IPS-18c (cell line): Measurements from ENCODE around the gene ARRDC2.
"Not testable (repeated sequence)": the region's sequence is repeated elsewhere in the genome, so short reads cannot be mapped to it uniquely, and the experiment has no call there.

Experiments
- H3K4me3 ChIP-seq: 2 replicates; pipeline ENCODE4 v1.7.0; 2013; ENCODE audit warnings: low read depth, mild to moderate bottlenecking, low read length, moderate library complexity; ENCODE audit not compliant: insufficient read depth
- H3K9me3 ChIP-seq: one replicate; pipeline ENCODE4 v1.6.1; 2013; ENCODE audit warnings: mild to moderate bottlenecking, low read length, moderate library complexity; ENCODE audit not compliant: control insufficient read depth, insufficient read depth

Gene ARRDC2

GRCh38 chr19:18007044-18007916 is 690 bp upstream of the ARRDC2 start:
- Histone ChIP-seq H3K4me3 (peak overlapping the region; percentile 64), H3K9me3 (peaks cover under 1% of the 10 kb centered on the region)

GRCh38 chr19:18008814-18009213 is 844 bp downstream of the ARRDC2 start:
- Histone ChIP-seq H3K4me3 (no peak overlapping the region), H3K9me3 (no peaks in the 10 kb centered on the region)

- H3K4me3 ChIP-seq = no peak overlapping the region
- no peaks in the 10 kb centered on the region for H3K9me3 ChIP-seq
These were observed 1.6 kb downstream of the ARRDC2 start for GRCh38 chr19:18009412-18010066.

- H3K4me3 ChIP-seq = no peak overlapping the region
- no peaks in the 10 kb centered on the region for H3K9me3 ChIP-seq
These were observed 2.2 kb downstream of the ARRDC2 start for GRCh38 chr19:18010149-18010548.

GRCh38 chr19:18013210-18014111 is 5.5 kb downstream of the ARRDC2 start:
- Histone ChIP-seq H3K4me3 (no peak overlapping the region), H3K9me3 (no peaks in the 10 kb centered on the region)

- no peak overlapping the region for H3K4me3 ChIP-seq
- H3K9me3 ChIP-seq = no peaks in the 10 kb centered on the region
These were observed 6.2 kb downstream of the ARRDC2 start for GRCh38 chr19:18014197-18014596.

GRCh38 chr19:18016209-18016910 is 8.4 kb downstream of the ARRDC2 start:
- Histone ChIP-seq H3K9me3 (no peaks in the 10 kb centered on the region), H3K4me3 (no peak overlapping the region)

- Histone ChIP-seq H3K9me3 (no peaks in the 10 kb centered on the region), H3K4me3 (no peak overlapping the region)
These were observed 9.5 kb downstream of the ARRDC2 start for GRCh38 chr19:18017275-18018083.

GRCh38 chr19:18020212-18021085 is 12.5 kb downstream of the ARRDC2 start:
- Histone ChIP-seq H3K9me3 (no peaks in the 10 kb centered on the region), H3K4me3 (no peak overlapping the region)

- Histone ChIP-seq H3K4me3 (no peak overlapping the region), H3K9me3 (no peaks in the 10 kb centered on the region)
These were observed 13.3 kb downstream of the ARRDC2 start for GRCh38 chr19:18021121-18021755.

GRCh38 chr19:18023622-18024251 is 15.8 kb downstream of the ARRDC2 start:
- no peaks in the 10 kb centered on the region for H3K9me3 ChIP-seq
- H3K4me3 ChIP-seq = no peak overlapping the region

GRCh38 chr19:18027151-18027550 is 19.2 kb downstream of the ARRDC2 start:
- Histone ChIP-seq H3K4me3 (no peak overlapping the region), H3K9me3 (peaks cover 2% of the 10 kb centered on the region)

GRCh38 chr19:18029617-18030338 is 21.8 kb downstream of the ARRDC2 start:
- H3K9me3 ChIP-seq = peaks cover 2% of the 10 kb centered on the region
- H3K4me3 ChIP-seq = no peak overlapping the region

GRCh38 chr19:18031401-18031800 is 23.4 kb downstream of the ARRDC2 start:
- not testable (repeated sequence) for H3K4me3 ChIP-seq, H3K9me3 ChIP-seq
